CD4-positive, alpha-beta T cell treated with Interleukin-17A for 4 hours (primary cell): ENCODE results near the gene AK8.
"Not testable (repeated sequence)": the region's sequence is repeated elsewhere in the genome, so short reads cannot be mapped to it uniquely, and the experiment has no call there.

Experiments used
- DNase-seq: peaks from one replicate; pipeline ENCODE4 v3.0.0-alpha.2; 2020; ENCODE audit warnings: mixed read lengths

Gene AK8

GRCh38 chr9:132795511-132796303 is 82.4 kb downstream of the AK8 start:
- no peak for DNase-seq

DNA sequence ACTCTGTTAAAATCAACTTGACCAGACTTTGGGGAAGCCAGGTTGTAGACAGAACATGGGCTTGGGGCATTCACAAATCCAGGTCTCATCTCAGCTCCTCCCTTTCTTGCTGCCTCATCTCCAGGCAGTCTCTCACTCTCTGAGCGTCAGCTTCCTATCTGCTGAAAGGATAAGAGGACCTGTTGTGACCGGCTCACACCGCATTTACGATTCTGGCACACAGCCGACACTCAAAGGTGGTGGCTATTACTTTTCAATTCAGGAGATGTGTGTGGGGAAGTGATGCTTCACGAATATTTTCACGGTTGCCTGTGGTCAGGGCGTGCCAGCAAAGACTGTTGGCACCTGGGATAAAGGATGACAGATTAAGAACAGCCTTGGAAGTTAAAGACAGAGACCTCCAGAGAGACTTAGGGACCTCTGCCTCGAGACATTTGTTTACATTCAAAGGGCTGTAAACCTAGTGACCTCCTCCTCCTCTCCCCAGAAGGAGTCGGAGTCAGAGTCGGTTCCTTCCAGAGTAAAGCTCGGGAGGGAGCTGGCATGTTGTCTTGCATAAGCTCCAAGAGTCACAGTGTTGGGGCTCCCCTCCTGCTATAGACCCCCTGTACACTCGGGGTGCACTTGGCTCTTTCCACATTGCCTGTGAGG is 83.2 kb downstream of the AK8 start:
- no peak for DNase-seq

- DNase-seq: no peak
Observed at GRCh38 chr9:132793606-132794580, 84.2 kb downstream of the AK8 start.

- no peak for DNase-seq
Observed at GRCh38 chr9:132792547-132792946, 85.5 kb downstream of the AK8 start.

DNA sequence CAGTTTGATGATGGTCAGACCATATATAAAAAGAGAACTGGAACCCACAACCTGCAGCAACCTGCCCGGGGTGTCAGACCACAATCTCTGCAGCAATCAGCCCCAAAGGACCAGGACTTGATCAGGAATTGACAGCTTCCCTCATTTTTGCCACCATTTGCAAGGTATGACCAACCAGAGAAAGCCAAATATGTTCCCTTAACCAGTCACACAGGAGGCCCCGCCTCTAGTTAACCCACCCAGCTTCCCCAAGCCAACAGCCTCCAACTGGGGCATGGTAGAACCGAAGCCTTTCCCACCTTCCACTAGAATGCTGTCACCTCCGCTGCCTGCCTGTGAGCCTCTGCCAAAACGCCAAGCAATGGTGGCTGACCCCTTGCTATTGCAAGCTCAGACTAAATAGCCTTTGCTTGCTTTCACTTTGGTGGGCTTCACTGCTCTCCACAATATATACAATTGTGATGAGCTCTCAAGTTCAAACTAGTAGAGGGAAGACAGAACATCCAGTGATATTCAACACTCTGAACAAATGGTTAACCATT is 86.3 kb downstream of the AK8 start:
- no peak for DNase-seq

- DNase-seq: no peak
Observed at GRCh38 chr9:132789719-132790118, 88.4 kb downstream of the AK8 start.

- no peak for DNase-seq
Observed at GRCh38 chr9:132788378-132788777, 89.7 kb downstream of the AK8 start.

DNA sequence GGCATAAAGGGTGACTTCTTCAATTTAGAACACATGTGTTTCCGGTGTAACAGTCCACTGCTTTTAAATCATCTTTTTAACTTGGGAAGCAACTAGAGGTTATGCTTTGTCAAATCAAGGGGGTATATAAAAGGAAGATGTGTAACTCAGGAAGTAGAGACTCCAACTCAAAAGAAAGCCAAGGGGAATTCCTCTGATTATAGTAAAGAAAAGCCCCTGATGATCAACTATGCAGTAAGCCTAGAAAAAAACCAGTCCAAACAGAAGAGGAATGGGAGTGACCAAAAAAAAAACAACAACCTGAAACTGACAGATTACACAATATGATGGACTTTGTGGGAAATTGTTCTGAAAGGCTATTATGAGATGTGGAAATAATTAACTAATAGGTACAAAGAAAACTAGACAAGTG is 90.3 kb downstream of the AK8 start:
- DNase-seq: no peak

- no peak for DNase-seq
Observed at GRCh38 chr9:132784286-132784830, 93.7 kb downstream of the AK8 start.

- DNase-seq: no peak
Observed at GRCh38 chr9:132783006-132783405, 95.1 kb downstream of the AK8 start.

- no peak for DNase-seq
Observed at GRCh38 chr9:132782037-132782436, 96.0 kb downstream of the AK8 start.

- no peak for DNase-seq
Observed at GRCh38 chr9:132780230-132781007, 97.7 kb downstream of the AK8 start.

DNA sequence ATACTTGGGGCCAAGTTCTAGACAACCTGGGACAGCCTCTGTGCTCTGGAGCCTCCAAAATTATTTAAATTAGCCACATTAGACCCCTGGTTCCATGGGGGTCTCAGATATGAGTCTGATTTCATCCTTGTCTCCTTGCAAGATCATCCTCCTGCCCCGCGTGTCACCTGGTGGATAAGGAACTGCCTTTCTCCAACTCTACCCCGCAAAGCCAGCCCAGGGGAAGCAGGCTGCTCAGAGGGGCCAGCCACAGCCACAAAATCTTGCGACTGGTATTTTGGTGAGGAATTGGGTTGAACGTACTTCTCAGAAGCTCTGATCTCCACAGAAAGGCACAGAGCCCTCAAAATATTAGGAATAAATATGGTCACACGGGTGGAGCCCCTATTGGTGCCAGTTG is 101.2 kb downstream of the AK8 start:
- no peak for DNase-seq

DNA sequence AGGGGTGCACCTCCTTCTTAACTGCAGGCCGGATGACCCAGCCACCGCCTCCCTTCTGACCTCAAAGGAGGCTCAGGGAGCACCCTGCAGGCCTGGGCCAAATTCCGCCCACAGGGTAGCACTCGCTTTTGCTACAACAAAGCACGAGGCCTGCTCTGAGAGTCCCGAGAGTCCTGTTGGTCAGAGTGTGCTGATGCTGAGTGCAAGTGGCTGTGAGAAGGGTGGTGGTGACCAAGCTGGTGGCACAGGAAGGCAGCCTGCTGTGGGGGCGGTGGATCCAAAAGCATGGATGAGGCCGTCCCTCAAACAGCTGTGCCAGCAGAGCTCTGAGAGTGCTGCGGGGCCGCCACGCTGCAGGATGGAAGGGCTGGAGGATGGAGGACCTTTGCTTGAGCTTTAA is 101.8 kb downstream of the AK8 start:
- DNase-seq: no peak

- DNase-seq: no peak
Observed at GRCh38 chr9:132775720-132776119, 102.4 kb downstream of the AK8 start.

- DNase-seq: no peak
Observed at GRCh38 chr9:132774886-132775285, 103.2 kb downstream of the AK8 start.

GRCh38 chr9:132773764-132774339 is 104.2 kb downstream of the AK8 start:
- DNase-seq: no peak

GRCh38 chr9:132773093-132773492 is 105.0 kb downstream of the AK8 start:
- no peak for DNase-seq

- not testable (repeated sequence) for DNase-seq
Observed at GRCh38 chr9:132771752-132772151, 106.3 kb downstream of the AK8 start.

DNA sequence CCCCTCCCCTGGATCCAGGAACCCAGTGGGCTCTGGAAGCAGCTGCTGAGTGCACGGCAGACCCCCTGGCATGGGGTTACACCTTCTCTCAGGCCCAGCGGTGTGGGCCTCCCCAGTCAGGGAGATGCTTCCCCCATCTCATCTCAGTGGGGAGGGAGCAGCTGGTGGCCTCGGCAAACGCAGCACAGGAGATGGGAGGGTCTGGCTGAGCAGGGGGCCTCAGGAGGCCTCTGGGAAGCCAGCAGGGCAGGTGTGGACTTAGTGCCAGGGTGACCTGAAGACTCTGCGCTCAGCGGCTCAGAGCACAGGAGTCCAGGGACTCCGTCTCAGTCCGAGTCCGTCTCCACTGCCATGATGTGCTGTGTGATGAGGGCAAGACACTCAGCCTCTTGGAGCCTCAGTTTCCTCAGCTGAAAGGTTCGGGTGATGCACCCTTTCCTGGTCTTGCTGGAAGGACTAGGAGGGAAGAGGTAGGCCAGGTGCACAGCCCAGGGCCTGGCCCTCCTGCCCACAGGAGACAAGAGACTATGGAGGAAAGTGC is 107.2 kb downstream of the AK8 start:
- no peak for DNase-seq
